Suprapubic skin (tissue), 3 donors: ENCODE measurements around the gene PDE4D.

Experiments
- CTCF ChIP-seq, 2 donors: fragments of 200-600 bp in 1 of 2; fragments of 450-650 bp in 1 of 2; sonication (generic) in 1 of 2; IDR thresholded peaks; one replicate each; pipeline ENCODE4 v1.5.1; 2016 to 2019; ENCODE audit warnings: antibody characterized with exemption in 2 of 2, mild to moderate bottlenecking in 1 of 2, moderate library complexity in 1 of 2
- POLR2A ChIP-seq, 2 donors: fragments of 450-650 bp; IDR thresholded peaks; one replicate each; pipeline ENCODE4 v1.6.1; 2017; ENCODE audit warnings: antibody characterized with exemption in 2 of 2, mild to moderate bottlenecking in 2 of 2, moderate library complexity in 2 of 2

DNA sequence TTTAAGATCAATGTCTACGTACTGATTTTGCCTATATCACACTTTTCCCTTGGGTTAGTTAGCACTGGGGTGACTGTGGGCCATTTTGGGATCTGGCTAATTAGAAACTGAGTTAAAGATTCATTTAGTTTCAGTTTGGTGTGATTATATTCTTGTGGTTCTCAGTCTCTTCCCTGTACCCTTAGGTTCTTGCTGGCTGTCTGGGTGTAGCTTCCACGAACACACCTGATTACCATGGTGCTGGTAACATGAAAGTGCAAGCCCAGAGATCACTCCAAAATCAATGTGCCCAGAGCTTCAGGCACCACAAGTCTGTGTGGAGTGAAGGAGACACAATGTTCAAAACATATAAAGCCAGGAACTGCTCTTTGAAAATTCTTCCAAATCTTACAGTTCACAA, 248.1 kb downstream of the PDE4D start:
- TF ChIP-seq POLR2A (IDR thresholded peaks at IDR 0.05): no peak
- TF ChIP-seq CTCF (IDR thresholded peaks at IDR 0.05): no peak
